Measurements from ENCODE around the gene OSCP1. TPM values are rescaled to one million over a fixed set of nuclear protein-coding genes. Genes with fewer than 3 reads are reported as not detected.

Gene OSCP1
- polyA plus RNA-seq, 1 donor from 2014 or later, result 0.74 TPM

- H3K4me3 Mint-ChIP-seq, result no peak overlapping the region
- H3K4me1 Mint-ChIP-seq, result no peaks in the 10 kb centered on the region
- no peaks in the 10 kb centered on the region for H3K36me3 Mint-ChIP-seq
- H3K9me3 Mint-ChIP-seq, result no peaks in the 10 kb centered on the region
- H3K27me3 Mint-ChIP-seq, result no peaks in the 10 kb centered on the region
- no peak overlapping the region for H3K27ac Mint-ChIP-seq
Observed at GRCh38 chr1:36443297-36443696, 7.0 kb downstream of the OSCP1 start.

GRCh38 chr1:36442337-36442736 is 7.9 kb downstream of the OSCP1 start:
- no peak overlapping the region for H3K27ac Mint-ChIP-seq
- H3K9me3 Mint-ChIP-seq, result no peaks in the 10 kb centered on the region

GRCh38 chr1:36440646-36441045 is 9.6 kb downstream of the OSCP1 start:
- Mint-ChIP-seq H3K4me3 (no peak overlapping the region), H3K36me3 (no peaks in the 10 kb centered on the region), H3K27me3 (no peaks in the 10 kb centered on the region), H3K9me3 (no peaks in the 10 kb centered on the region), H3K4me1 (peaks cover 0 to 1% (median 0%) of the 10 kb centered on the region in 3 donors), H3K27ac (no peak overlapping the region)

More at GRCh38 chr1:36442337-36442736, 7.9 kb downstream of the OSCP1 start:
- Mint-ChIP-seq H3K27me3 (no peaks in the 10 kb centered on the region), H3K4me3 (no peak overlapping the region), H3K4me1 (no peaks in the 10 kb centered on the region), H3K36me3 (no peaks in the 10 kb centered on the region)

- Mint-ChIP-seq H3K36me3 (no peaks in the 10 kb centered on the region), H3K9me3 (no peaks in the 10 kb centered on the region), H3K4me1 (peaks cover 0 to 1% (median 0%) of the 10 kb centered on the region in 3 donors), H3K27ac (no peak overlapping the region), H3K27me3 (no peaks in the 10 kb centered on the region), H3K4me3 (no peak overlapping the region)
Observed at GRCh38 chr1:36440044-36440443, 10.2 kb downstream of the OSCP1 start.

GRCh38 chr1:36438715-36439114 is 11.5 kb downstream of the OSCP1 start:
- H3K9me3 Mint-ChIP-seq, result no peaks in the 10 kb centered on the region
- H3K36me3 Mint-ChIP-seq, result no peaks in the 10 kb centered on the region
- peaks cover 0 to 1% (median 0%) of the 10 kb centered on the region in 3 donors for H3K4me1 Mint-ChIP-seq
- no peaks in the 10 kb centered on the region for H3K27me3 Mint-ChIP-seq
- H3K27ac Mint-ChIP-seq, result no peak overlapping the region
- no peak overlapping the region for H3K4me3 Mint-ChIP-seq

GRCh38 chr1:36436821-36437220 is 13.4 kb downstream of the OSCP1 start:
- Mint-ChIP-seq H3K4me1 (peaks cover 0 to 1% (median 0%) of the 10 kb centered on the region in 3 donors), H3K36me3 (no peaks in the 10 kb centered on the region), H3K4me3 (no peak overlapping the region), H3K27me3 (no peaks in the 10 kb centered on the region), H3K27ac (no peak overlapping the region), H3K9me3 (no peaks in the 10 kb centered on the region)

- Mint-ChIP-seq H3K27ac (no peak overlapping the region), H3K4me3 (no peak overlapping the region), H3K4me1 (peaks cover 0 to 1% (median 0%) of the 10 kb centered on the region in 3 donors), H3K27me3 (no peaks in the 10 kb centered on the region), H3K36me3 (no peaks in the 10 kb centered on the region), H3K9me3 (no peaks in the 10 kb centered on the region)
Observed at GRCh38 chr1:36433102-36433501, 17.1 kb downstream of the OSCP1 start.

- Mint-ChIP-seq H3K27me3 (no peaks in the 10 kb centered on the region), H3K27ac (no peak overlapping the region), H3K36me3 (no peaks in the 10 kb centered on the region), H3K4me1 (peaks cover 0 to 1% (median 0%) of the 10 kb centered on the region in 3 donors), H3K9me3 (no peaks in the 10 kb centered on the region), H3K4me3 (no peak overlapping the region)
Observed at GRCh38 chr1:36432616-36433015, 17.6 kb downstream of the OSCP1 start.

GRCh38 chr1:36425791-36426190 is 24.5 kb downstream of the OSCP1 start:
- no peak overlapping the region for H3K27ac Mint-ChIP-seq
- no peaks in the 10 kb centered on the region for H3K9me3 Mint-ChIP-seq
- no peaks in the 10 kb centered on the region for H3K27me3 Mint-ChIP-seq
- H3K36me3 Mint-ChIP-seq, result no peaks in the 10 kb centered on the region
- peaks cover 0 to 4% (median 2%) of the 10 kb centered on the region in 3 donors for H3K4me1 Mint-ChIP-seq
- H3K4me3 Mint-ChIP-seq, result no peak overlapping the region

GRCh38 chr1:36421649-36422048 is 28.6 kb downstream of the OSCP1 start:
- peaks cover 0 to 9% (median 7%) of the 10 kb centered on the region in 3 donors for H3K4me1 Mint-ChIP-seq
- H3K27me3 Mint-ChIP-seq, result no peaks in the 10 kb centered on the region
- peak overlapping the region in 1 of 3 donors; percentile 21 for H3K27ac Mint-ChIP-seq
- H3K4me3 Mint-ChIP-seq, result no peak overlapping the region
- H3K9me3 Mint-ChIP-seq, result no peaks in the 10 kb centered on the region
- H3K36me3 Mint-ChIP-seq, result no peaks in the 10 kb centered on the region

- Mint-ChIP-seq H3K9me3 (no peaks in the 10 kb centered on the region), H3K27ac (peak overlapping the region in 1 of 3 donors; percentile 4), H3K4me3 (peak overlapping the region in 1 of 4 donors; percentile 4), H3K36me3 (no peaks in the 10 kb centered on the region), H3K4me1 (peaks cover 0 to 9% (median 7%) of the 10 kb centered on the region in 3 donors), H3K27me3 (no peaks in the 10 kb centered on the region)
Observed at GRCh38 chr1:36420836-36421317, 29.4 kb downstream of the OSCP1 start.

GRCh38 chr1:36420409-36420808 is 29.8 kb downstream of the OSCP1 start:
- Mint-ChIP-seq H3K27me3 (no peaks in the 10 kb centered on the region), H3K27ac (no peak overlapping the region), H3K9me3 (no peaks in the 10 kb centered on the region), H3K4me3 (no peak overlapping the region), H3K4me1 (peaks cover 0 to 9% (median 7%) of the 10 kb centered on the region in 3 donors), H3K36me3 (no peaks in the 10 kb centered on the region)

GRCh38 chr1:36419569-36419968 is 30.7 kb downstream of the OSCP1 start:
- Mint-ChIP-seq H3K36me3 (no peaks in the 10 kb centered on the region), H3K27ac (no peak overlapping the region), H3K4me1 (peaks cover 0 to 9% (median 7%) of the 10 kb centered on the region in 3 donors), H3K9me3 (no peaks in the 10 kb centered on the region), H3K4me3 (no peak overlapping the region), H3K27me3 (no peaks in the 10 kb centered on the region)

GRCh38 chr1:36419140-36419539 is 31.1 kb downstream of the OSCP1 start:
- Mint-ChIP-seq H3K27ac (no peak overlapping the region), H3K4me3 (no peak overlapping the region), H3K4me1 (peaks cover 0 to 11% (median 7%) of the 10 kb centered on the region in 3 donors), H3K36me3 (no peaks in the 10 kb centered on the region), H3K9me3 (no peaks in the 10 kb centered on the region), H3K27me3 (no peaks in the 10 kb centered on the region)

- Mint-ChIP-seq H3K9me3 (no peaks in the 10 kb centered on the region), H3K27me3 (no peaks in the 10 kb centered on the region), H3K4me1 (peaks cover 3 to 14% (median 9%) of the 10 kb centered on the region in 3 donors), H3K4me3 (no peak overlapping the region), H3K36me3 (no peaks in the 10 kb centered on the region), H3K27ac (no peak overlapping the region)
Observed at GRCh38 chr1:36417931-36418330, 32.3 kb downstream of the OSCP1 start.

- peaks cover 0 to 4% (median 0%) of the 10 kb centered on the region in 3 donors for H3K9me3 Mint-ChIP-seq
- no peak overlapping the region for H3K4me3 Mint-ChIP-seq
- H3K27ac Mint-ChIP-seq, result peak overlapping the region in 1 of 3 donors; percentile 27
- H3K4me1 Mint-ChIP-seq, result peaks cover 12 to 14% (median 13%) of the 10 kb centered on the region in 3 donors
- H3K27me3 Mint-ChIP-seq, result no peaks in the 10 kb centered on the region
- H3K36me3 Mint-ChIP-seq, result no peaks in the 10 kb centered on the region
Observed at GRCh38 chr1:36415661-36416326, 34.5 kb downstream of the OSCP1 start.
